RWPE2 (cell line): ENCODE results near the gene ZNF552.

Experiments used
- ATAC-seq: fragments of 200-7000 bp; cut with Tn5 transposase; 3 replicates; pipeline ENCODE4 v1.9.1; 2021; ENCODE audit warnings: low read depth
- DNase-seq: peaks from one replicate; pipeline ENCODE4 v3.0.0-alpha.2; 2020; ENCODE audit warnings: low spot score
- H3K27ac ChIP-seq: fragments of 450-650 bp; 2 replicates; pipeline ENCODE4 v1.5.1; 2017; ENCODE audit warnings: mild to moderate bottlenecking; ENCODE audit not compliant: poor library complexity, severe bottlenecking
- H3K27me3 ChIP-seq: fragments of 250-450 bp; sonication (Bioruptor Pico); 2 replicates; pipeline ENCODE4 v1.5.1; 2021; ENCODE audit warnings: mild to moderate bottlenecking, moderate library complexity; ENCODE audit not compliant: insufficient read depth, poor library complexity, severe bottlenecking
- H3K36me3 ChIP-seq: fragments of 250-450 bp; sonication (Bioruptor Pico); 2 replicates; pipeline ENCODE4 v1.5.1; 2020; ENCODE audit warnings: low read depth, mild to moderate bottlenecking, moderate library complexity
- H3K4me1 ChIP-seq: fragments of 250-450 bp; sonication (Bioruptor Pico); 2 replicates; pipeline ENCODE4 v1.5.1; 2021; ENCODE audit warnings: mild to moderate bottlenecking, moderate library complexity; ENCODE audit not compliant: insufficient read depth, poor library complexity, severe bottlenecking
- H3K4me3 ChIP-seq: fragments of 250-450 bp; sonication (Bioruptor Pico); 2 replicates; pipeline ENCODE4 v1.5.1; 2021; ENCODE audit warnings: mild to moderate bottlenecking, moderate library complexity; ENCODE audit not compliant: severe bottlenecking
- H3K9me3 ChIP-seq: fragments of 250-450 bp; sonication (Bioruptor Pico); 2 replicates; pipeline ENCODE4 v1.5.1; 2021; ENCODE audit warnings: mild to moderate bottlenecking, moderate library complexity; ENCODE audit not compliant: severe bottlenecking
- TF ChIP-seq, protein P1 (sequence below): fragments of 450-650 bp; IDR thresholded peaks from one replicate; pipeline ENCODE4 v1.5.1; 2017; ENCODE audit warnings: mild to moderate bottlenecking, moderate library complexity; ENCODE audit not compliant: poor library complexity, severe bottlenecking

ZNF552 gene

GRCh38 chr19:57773488-57773887 lies 41.2 kb downstream of the ZNF552 start:
- Histone ChIP-seq H3K36me3 (peaks cover 72% of the 10 kb centered on the region), H3K4me1 (no peaks in the 10 kb centered on the region), H3K9me3 (peaks cover 2% of the 10 kb centered on the region), H3K27ac (no peak overlapping the region), H3K4me3 (no peak overlapping the region), H3K27me3 (no peaks in the 10 kb centered on the region)
- TF ChIP-seq, protein P1, sequence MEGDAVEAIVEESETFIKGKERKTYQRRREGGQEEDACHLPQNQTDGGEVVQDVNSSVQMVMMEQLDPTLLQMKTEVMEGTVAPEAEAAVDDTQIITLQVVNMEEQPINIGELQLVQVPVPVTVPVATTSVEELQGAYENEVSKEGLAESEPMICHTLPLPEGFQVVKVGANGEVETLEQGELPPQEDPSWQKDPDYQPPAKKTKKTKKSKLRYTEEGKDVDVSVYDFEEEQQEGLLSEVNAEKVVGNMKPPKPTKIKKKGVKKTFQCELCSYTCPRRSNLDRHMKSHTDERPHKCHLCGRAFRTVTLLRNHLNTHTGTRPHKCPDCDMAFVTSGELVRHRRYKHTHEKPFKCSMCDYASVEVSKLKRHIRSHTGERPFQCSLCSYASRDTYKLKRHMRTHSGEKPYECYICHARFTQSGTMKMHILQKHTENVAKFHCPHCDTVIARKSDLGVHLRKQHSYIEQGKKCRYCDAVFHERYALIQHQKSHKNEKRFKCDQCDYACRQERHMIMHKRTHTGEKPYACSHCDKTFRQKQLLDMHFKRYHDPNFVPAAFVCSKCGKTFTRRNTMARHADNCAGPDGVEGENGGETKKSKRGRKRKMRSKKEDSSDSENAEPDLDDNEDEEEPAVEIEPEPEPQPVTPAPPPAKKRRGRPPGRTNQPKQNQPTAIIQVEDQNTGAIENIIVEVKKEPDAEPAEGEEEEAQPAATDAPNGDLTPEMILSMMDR, result no peak
- DNase-seq, result no peak
- ATAC-seq, result no peak

DNA sequence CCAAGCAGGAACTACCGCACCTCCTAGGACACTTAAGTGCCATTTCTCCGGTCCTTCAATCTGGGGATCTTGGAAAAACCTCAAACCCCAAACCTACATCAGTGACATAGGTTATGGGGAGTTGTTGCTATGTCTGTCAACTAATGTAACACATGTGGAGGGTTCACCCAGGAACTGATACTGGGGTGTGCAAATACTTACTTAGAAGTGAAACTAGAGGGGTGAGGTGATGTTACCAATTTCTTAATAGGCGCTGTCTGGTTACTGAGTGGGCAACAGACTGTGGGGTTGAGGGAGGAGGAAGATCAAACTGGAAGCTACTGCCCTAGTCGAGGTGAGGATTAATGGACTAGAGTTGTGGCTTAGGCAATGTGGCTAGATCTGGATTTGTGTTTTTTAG lies 43.3 kb downstream of the ZNF552 start:
- H3K4me3 ChIP-seq, result no peak overlapping the region
- H3K36me3 ChIP-seq, result peaks cover 53% of the 10 kb centered on the region
- H3K4me1 ChIP-seq, result no peaks in the 10 kb centered on the region
- H3K9me3 ChIP-seq, result no peaks in the 10 kb centered on the region
- DNase-seq, result no peak
- no peaks in the 10 kb centered on the region for H3K27me3 ChIP-seq
- no peak overlapping the region for H3K27ac ChIP-seq
- TF ChIP-seq, protein P1, result no peak
- ATAC-seq, result no peak

- TF ChIP-seq, protein P1, result no peak
- no peaks in the 10 kb centered on the region for H3K27me3 ChIP-seq
- H3K4me1 ChIP-seq, result no peaks in the 10 kb centered on the region
- DNase-seq (peak; percentile 92), ATAC-seq (peak; percentile 100)
- no peaks in the 10 kb centered on the region for H3K9me3 ChIP-seq
- H3K27ac ChIP-seq, result peak within 1 kb of the TSS; percentile 54
- peak within 1 kb of the TSS; percentile 77 for H3K4me3 ChIP-seq
- H3K36me3 ChIP-seq, result peaks cover 36% of the 10 kb centered on the region
Observed at GRCh38 chr19:57769345-57770131, 45.2 kb downstream of the ZNF552 start, which contains the start of gene ZNF586. ZNF586 (plus strand) TSS chr19:57769676; CDS start chr19:57769843, 167 bp downstream.

- H3K4me3 ChIP-seq, result no peak overlapping the region
- DNase-seq (no peak), ATAC-seq (no peak)
- H3K9me3 ChIP-seq, result peaks cover 3% of the 10 kb centered on the region
- no peak overlapping the region for H3K27ac ChIP-seq
- no peaks in the 10 kb centered on the region for H3K4me1 ChIP-seq
- H3K36me3 ChIP-seq, result peaks cover 53% of the 10 kb centered on the region
- no peaks in the 10 kb centered on the region for H3K27me3 ChIP-seq
- TF ChIP-seq, protein P1, result no peak
Observed at GRCh38 chr19:57759096-57759495, 55.6 kb downstream of the ZNF552 start.

GRCh38 chr19:57757941-57758340 lies 56.8 kb downstream of the ZNF552 start:
- H3K36me3 ChIP-seq, result peaks cover 64% of the 10 kb centered on the region
- ATAC-seq, result no peak
- H3K27me3 ChIP-seq, result no peaks in the 10 kb centered on the region
- no peak overlapping the region for H3K27ac ChIP-seq
- TF ChIP-seq, protein P1, result no peak
- H3K4me1 ChIP-seq, result no peaks in the 10 kb centered on the region
- H3K9me3 ChIP-seq, result peaks cover 13% of the 10 kb centered on the region
- H3K4me3 ChIP-seq, result no peak overlapping the region
- DNase-seq, result no peak
